DMS53 (cell line): ENCODE data around the gene ADAMTS14.
"Not testable (repeated sequence)": the region's sequence is repeated elsewhere in the genome, so short reads cannot be mapped to it uniquely, and the experiment has no call there.

ENCODE experiments used
- DNase-seq: peaks from one replicate; lab custom pipeline; 2025; lab: John Stamatoyannopoulos, UW

ADAMTS14 gene

GRCh38 chr10:70655316-70655715, 17.0 kb upstream of the ADAMTS14 start:
- no peak for DNase-seq

- no peak for DNase-seq
Measured at GRCh38 chr10:70656489-70656888, 15.8 kb upstream of the ADAMTS14 start.

GRCh38 chr10:70657041-70657440, 15.3 kb upstream of the ADAMTS14 start:
- no peak for DNase-seq

GRCh38 chr10:70658582-70659136, 13.6 kb upstream of the ADAMTS14 start:
- DNase-seq: no peak

- DNase-seq: no peak
Measured at GRCh38 chr10:70659306-70659705, 13.0 kb upstream of the ADAMTS14 start.

GRCh38 chr10:70660722-70661121, 11.6 kb upstream of the ADAMTS14 start:
- DNase-seq: no peak

GRCh38 chr10:70661623-70662361, 10.5 kb upstream of the ADAMTS14 start:
- no peak for DNase-seq

GRCh38 chr10:70662362-70663220, 9.7 kb upstream of the ADAMTS14 start:
- DNase-seq: no peak

GRCh38 chr10:70663458-70664409, 8.6 kb upstream of the ADAMTS14 start:
- not testable (repeated sequence) for DNase-seq

GRCh38 chr10:70664702-70665195, 7.6 kb upstream of the ADAMTS14 start:
- DNase-seq: no peak

GRCh38 chr10:70666960-70667798, 5.1 kb upstream of the ADAMTS14 start:
- DNase-seq: no peak

- not testable (repeated sequence) for DNase-seq
Measured at GRCh38 chr10:70667818-70668217, 4.5 kb upstream of the ADAMTS14 start.

- DNase-seq: no peak
Measured at GRCh38 chr10:70668454-70668970, 3.8 kb upstream of the ADAMTS14 start.

- DNase-seq: peak; percentile 75
Measured at GRCh38 chr10:70669015-70669414, 3.3 kb upstream of the ADAMTS14 start.

GRCh38 chr10:70669732-70670317, 2.5 kb upstream of the ADAMTS14 start:
- DNase-seq: no peak

- no peak for DNase-seq
Measured at GRCh38 chr10:70671619-70672164, 614 bp upstream of the ADAMTS14 start.

GRCh38 chr10:70673043-70673928, 980 bp downstream of the ADAMTS14 start:
- peak; percentile 30 for DNase-seq

GRCh38 chr10:70673929-70674559, 1.7 kb downstream of the ADAMTS14 start:
- no peak for DNase-seq
